HL-60/S4 treated with phorbol 12-myristate 13-acetate at 8.2 ng/mL for 4 days and 3 days (cell line): ENCODE data around the gene FOXJ3.

Experiments
- in situ Hi-C: fragments of 300-500 bp; cut with MboI; formaldehyde crosslinking; loops from 2 replicates; pipeline ENCODE4 v1.15.0; 2022; ENCODE audit warnings: low sequenced_read_pairs

FOXJ3 gene

DNA sequence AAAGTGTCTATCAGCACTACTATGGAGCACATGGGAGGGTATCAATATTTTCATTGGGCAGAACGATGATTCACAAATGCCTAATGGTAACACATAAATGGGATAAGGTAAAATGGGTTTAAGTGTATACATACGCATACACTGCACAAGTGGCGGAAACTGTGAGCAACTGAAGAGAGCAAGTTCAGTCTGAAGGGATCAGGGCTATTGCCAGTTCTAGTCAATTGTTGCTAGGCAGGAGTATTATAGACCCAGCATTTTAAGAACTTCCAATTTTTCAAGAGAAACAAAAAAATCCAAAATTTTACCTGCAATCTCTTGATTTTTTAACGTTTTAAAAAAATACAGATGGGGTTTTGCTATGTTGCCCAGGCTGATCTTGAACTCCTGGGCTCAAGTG lies 23.1 kb downstream of the FOXJ3 start:
- in situ Hi-C loops: no loop called here

DNA sequence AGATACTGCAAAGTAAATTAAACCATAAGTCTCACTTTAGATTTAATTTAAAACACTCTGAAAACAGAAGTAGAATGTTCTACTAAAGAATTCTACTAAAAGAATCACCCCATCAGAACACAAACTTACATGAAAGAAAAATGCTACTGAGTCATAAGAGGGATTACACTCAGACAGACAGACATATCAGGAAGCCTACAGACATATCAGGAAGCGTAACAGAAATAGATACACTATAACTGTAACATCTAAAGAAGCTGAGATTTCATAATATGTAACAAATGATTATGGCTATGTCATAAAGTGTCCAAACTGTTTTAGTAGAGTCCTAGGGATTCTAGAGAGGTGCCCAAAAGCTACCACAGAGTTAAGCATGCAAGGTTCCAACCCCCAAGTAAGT lies 23.9 kb downstream of the FOXJ3 start:
- in situ Hi-C loops: no loop called here

DNA sequence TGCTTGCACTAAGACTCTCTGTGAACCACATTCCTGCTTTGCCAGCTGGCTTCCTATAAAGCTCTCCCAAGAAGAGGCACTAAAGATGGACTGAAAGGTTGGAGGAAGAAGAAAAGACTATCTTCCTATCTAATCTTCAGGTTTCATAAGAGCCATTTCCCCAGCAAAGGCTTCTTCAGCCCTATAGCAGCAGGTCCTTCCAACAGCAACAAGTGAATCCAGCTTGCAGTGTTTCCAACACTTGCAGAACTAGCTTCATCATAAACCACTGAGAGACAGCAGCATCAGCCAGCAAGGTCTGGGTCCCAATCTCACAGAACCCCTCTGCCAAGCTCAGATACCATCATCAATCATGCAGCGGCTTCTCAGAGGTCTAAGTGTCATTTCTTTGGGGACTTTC lies 28.1 kb downstream of the FOXJ3 start:
- in situ Hi-C loops: no loop called here

DNA sequence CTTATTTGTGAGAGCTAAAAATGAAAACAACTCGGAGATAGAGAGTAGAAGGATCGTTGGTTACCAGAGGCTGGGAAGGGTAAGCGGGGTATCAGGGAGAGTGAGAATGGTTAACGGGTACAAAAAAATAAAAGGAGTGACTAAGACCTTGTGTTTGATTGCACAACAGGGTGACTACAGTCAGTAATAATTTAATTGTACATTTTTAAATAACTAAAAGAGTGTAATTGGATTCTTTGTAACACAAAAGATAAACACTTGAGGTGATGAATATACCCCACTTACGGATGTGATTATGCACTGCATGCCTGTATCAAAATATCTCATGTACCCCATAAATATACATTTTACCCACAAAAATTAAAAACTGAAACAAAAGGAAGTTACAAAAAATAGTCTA lies 29.4 kb downstream of the FOXJ3 start:
- in situ Hi-C loops: no loop called here

DNA sequence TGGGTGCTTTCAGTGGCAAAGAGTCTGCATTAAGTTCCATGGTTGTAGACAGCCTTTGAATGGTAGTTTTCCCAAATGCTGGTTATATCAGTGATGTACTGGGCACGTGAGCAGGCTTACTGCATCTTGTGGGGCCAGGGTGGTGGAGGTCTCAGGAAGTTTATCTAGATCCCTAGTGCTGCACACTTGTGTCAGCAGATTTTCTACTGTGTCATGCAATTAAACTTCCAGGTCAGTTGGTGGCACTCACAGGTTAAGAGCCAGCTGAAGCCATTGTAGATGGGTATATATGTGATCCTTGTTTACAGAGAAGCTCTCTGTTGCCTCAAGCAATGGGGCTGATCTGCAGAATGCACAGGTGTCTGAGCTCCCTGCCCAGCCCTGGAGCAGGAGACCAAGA lies 33.0 kb downstream of the FOXJ3 start:
- in situ Hi-C loops: no loop called here

DNA sequence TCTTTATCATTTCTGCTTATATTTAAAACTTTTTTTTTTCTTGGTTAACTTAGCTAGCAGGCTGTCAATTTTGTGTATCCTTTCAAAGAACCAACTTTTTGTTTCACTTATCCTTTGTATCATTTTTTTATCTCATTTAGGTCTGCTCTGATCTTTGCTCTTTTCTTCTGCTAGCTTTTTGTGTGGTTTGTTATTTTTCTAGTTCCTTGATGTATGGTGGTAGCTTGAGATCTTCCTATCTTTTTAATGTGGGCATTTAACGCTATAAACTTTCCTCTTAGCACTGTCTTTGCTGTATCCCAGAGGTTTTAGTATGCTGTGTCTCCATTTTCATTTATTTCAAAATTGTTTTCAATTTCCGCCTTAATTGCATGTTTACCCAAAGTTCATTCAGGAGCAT lies 36.5 kb downstream of the FOXJ3 start:
- in situ Hi-C loops: no loop called here

DNA sequence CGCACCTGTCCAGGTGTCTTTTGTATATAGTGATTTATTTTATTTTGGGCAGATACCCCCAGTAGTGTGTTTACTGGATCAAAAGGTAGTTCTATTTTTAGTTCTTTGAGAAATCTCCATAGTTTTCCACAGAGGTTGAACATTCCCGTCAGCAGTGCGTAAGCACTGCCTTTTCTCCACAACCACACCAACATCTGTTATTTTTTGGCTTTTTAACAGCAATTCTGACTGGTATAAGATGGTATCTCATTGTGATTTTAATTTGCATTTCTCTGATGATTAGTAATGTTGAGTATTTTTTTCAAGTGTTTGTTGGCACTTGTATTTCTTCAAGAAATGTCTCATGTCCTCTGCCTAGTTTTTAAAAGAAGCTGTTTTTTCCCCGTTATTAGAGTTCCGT lies 39.2 kb downstream of the FOXJ3 start:
- in situ Hi-C loops: no loop called here

DNA sequence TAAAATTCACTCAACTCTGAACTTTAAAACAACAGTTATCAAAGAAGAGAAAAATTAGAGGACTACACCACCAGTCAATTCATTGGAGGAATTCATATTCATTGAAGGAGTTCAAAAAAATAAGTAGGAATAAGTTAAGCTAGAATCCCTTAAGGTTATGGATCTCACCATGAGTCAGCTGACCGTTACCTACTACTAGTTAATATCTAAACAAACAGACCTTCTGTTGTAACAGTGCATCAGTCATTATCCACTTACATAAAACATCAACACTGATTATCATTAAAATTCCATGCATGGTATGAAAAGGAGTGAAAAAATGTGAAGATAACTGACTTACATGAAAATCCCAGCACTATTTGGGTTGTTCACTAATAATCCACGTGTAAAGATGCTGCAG lies 44.9 kb downstream of the FOXJ3 start:
- in situ Hi-C loops: no loop called here

DNA sequence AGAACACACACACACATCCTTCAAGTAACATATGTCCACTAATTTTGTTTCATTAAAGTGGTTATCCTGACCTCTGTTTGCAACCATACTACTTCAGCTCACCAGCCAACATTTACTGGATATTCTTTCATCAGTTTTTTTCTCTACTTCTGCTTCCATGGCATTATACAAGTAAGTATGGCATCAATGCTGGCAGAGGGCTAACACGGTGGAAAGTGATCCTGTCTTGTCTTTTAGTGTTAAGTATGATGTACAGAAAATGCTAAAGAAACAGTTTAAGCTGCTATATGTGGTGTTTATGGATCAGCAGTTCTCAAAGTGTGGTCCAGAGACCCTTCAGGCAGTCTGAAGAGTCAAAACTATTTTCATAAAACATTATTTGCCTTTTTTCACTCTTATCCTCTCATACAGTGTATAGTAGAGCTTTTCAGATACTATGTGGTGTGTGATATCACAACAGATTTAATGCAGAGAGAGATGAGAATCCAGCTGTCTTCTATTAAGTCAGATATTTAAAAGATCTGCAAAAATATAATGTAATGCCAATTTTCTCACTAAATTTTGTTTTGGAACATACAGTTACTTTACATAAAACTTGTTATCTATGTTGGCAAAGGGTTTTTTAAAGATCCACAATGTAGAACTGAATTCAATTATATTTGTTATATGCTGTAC lies 46.6 kb downstream of the FOXJ3 start:
- in situ Hi-C loops: no loop called here

DNA sequence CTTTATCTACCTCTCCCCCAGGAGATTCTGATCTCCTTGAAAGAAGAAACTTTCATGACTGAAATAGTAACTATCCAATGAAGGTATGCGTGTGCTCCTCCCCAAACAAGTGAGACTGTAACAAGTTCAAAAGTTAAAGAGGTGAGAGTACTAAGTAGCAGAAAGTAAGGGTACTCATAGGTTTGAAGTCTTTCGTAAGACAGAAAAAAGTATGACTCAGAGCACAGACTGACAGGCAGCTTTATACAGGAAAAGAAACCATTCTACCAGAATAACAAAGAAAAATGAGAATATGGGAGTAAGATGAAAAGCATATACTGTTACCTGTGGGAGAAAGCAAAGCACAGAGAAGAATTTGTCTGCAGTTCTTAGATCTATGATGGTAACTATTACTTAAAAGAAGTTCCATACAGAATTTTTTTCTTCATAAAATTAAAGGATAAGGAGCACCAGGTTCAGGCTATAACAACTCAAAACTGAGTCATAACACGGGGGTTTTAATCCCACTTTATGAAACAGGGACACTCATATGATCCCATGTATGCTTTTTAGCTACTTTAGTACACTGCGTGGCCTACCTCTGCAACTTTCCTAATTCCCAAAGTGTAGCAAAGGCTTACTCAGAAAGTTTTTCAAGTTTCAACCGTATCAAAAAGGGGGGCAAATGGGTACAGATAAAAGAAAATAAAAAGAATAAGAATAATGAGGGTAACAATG lies 52.0 kb downstream of the FOXJ3 start:
- in situ Hi-C loops: no loop called here

DNA sequence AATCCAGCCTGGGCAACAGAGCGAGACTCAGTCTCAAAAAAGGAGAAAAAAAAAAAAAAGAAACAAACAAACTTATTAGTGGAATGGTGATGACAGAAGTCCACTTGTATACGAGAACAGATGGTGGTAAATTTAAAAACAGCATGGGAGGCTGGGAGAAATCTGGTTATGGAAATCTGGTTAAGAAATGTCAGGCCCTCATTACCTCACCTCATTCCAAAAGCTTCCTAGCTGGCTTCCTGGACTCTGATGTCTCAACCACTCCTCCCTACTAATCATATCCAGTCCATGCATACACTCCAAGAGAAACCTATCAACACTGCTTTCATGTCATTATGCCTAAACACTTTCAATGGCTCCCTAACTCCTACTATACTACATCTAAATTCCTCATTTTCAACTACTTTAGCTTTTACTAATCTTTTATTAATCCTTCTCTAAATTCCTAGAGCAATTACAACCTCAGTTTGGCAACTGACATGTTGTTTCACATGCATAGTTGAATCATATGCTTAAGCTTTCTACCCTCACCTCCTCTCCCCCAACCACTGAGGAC lies 52.9 kb downstream of the FOXJ3 start:
- in situ Hi-C loops: no loop called here

DNA sequence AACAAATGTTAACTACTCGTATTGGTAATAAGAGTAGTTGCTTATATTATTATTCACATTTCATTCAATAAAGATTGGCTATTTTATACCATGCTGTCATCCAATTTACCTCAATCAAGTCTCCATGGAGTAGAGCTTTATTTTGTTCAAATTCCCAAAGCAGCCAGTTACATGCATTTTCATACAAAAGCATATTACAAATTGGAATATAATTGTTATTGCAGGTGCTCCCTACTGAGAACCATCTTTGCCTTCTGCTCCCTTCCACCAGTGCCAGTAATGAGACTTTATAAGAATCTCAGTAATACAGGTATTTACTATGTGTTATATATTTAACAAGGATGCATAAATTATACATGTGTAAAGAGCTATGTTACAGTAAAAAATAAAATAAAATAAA lies 54.2 kb downstream of the FOXJ3 start:
- in situ Hi-C loops: no loop called here

DNA sequence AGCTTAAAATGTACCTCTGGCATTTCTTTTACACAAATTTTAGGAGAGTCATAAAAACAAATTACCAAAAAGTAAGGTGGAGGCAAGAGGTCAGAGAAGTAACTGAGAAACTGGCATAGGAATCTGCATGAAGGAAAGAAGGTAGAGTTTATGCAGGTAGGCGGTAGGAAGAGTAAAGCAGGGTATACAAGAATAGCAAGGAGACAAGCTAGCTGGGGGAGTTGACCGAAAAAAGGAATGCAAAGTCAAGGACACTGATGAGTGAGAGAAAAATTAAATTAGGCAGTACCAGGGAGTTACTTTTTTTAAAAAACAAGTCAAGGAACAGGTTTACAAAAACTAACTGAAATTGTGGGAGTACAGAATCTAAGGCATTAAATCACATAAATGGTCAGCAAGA lies 56.0 kb downstream of the FOXJ3 start:
- in situ Hi-C loops: no loop called here

DNA sequence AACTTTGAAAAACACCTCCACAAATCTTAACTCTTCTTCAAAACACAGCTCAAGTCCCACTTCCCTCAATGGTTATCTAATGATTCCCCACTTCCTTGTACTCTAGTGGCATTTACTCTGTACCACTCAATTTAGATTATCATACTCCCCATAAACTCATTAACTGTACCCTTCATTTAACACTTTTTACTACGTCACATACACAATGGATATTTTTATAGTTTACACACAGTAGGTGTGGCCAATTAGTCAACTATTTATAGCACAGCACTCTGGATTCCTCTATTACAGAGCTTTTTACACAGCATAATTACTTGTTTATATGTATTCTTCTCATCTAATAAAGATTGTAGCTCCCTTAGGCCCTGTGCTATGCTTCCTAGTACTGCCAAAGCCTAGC lies 62.1 kb downstream of the FOXJ3 start:
- in situ Hi-C loops: no loop called here

DNA sequence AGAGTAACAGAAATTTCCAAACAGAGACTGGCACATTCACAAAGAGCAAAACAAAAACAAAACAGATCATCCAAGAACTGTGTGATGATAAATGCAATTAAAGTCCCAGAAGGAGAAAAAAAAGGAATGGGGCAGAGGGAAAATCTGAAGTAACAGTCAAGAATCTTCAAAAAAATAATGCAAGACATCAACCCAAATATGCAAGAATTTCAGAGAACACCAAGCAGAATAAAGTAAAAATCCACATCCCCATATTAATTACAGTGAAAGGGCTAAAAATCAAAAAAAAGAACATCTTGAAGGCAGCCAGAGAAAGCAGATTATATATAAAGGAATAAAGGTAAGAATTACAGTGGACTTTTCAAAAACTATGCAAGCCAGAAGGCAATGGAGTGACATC lies 67.1 kb downstream of the FOXJ3 start:
- in situ Hi-C loops: no loop called here

DNA sequence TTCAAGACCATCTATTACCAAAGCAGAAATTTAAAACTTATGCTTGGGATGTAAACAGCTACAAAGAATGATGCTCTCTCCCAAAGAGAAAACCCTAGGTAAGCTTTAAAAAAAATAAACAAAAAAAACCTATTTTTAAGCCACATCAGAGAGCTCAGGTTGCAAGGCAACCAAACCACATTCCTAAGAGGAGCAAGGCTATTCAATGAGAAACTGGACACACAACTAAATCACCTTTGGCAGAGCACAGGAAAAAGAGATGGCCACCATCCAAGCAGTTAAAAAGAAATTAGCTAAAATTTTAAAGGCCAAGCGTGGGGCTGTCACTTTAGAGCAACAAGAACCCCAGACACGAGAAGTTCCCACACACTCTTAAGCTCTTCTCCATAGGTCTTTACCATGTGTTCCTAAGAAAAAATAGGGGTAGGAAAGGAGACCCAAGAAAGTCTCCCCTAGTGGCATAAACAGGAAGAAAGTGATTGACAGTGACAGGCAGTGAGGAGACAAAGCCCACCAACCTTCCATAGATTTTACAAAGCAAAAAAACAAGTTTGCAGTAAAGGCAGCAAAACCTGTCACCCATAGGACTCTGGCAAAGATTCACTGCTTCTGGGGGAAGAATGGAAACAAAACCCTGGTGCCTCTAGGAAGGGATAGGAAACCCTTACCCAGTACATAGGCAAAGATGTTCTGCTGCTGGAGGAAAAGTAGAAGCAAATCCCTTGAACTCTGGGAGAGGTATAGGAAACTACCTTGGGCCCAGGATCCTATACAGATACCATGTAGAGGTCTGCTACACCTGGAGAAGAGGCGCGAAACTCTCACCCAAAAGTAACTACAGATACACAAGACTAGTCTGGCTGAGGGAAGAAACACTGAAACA lies 68.5 kb downstream of the FOXJ3 start:
- in situ Hi-C loops: no loop called here

DNA sequence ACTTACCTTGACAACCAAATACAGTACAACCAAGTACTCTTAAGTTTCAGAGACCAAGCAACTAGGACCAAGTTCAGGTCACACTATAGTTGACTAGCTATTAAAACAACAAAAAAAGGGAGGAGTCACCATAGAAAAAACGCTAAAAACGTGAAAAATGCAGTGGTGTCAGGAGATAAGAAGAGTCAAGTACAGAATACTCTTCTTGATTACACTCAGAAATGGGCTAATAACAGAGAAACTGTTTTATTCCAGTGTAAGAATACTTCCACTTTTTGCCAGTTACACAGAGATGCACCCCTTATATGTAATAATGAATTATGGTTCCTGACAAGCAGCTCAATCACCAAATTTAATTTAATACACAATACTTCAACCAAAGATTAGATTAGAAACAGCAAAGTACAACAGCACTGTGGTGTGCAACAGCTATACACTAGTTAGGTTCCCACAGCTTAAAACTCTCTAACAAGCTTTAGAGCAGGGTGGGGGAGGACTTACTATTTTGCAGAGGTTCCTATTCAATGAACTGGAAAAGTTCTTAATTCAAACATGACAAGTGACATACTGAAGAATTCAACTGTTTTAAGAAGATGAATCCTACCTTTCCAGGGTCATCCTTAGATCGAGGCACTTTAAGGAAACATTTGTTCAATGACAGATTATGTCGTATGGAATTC lies 70.4 kb downstream of the FOXJ3 start:
- in situ Hi-C loops: no loop called here

DNA sequence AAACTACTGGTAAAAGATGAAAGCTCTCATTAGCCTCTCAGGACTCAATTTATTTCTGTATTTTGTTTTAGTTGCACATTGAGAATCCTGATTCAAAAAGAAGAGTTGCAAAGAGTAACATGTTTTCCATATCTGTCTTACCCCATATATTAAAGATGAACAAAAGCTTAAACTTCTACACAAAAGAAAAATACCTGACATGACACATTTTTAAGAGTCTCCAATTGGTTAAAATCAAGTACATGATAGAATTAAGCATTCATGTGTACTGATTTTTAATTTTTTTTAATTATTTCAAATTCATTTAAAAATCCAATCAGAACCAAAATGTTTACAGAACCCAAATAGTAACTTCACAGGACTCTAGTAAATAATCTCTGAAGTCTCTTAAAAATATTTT lies 72.0 kb downstream of the FOXJ3 start:
- in situ Hi-C loops: no loop called here

DNA sequence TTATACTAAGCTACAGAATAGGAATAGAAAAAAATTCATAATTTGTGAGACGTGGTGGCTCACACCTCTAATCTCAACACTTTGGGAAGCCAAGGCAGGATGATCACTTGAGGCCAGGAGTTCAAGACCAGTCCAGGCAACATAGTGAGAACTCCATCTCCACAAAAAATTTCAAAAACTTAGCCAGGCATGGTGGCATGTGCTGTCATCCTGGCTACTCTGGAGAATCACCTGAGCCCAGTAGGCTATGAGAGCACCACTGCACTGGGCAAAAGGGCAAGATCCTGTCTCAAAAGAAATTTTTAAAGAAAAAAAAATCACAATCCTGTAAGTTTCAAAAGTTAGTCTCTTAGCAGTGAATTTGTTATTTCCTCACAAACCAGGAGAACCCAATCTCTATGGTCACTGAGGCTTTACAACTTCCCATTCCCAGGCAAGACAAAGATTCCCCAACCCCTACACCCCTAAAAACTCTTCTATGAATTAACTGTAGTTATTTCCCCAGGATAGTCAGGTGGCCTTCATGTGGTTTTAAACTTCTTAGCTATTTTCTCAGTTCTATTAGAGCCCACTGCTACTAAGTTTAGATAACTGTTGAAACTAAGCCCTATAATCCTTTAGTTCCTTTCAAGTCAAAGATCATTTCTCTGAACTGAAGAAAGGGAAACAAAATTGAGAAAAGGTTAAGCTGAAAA lies 74.5 kb downstream of the FOXJ3 start:
- in situ Hi-C loops: no loop called here

DNA sequence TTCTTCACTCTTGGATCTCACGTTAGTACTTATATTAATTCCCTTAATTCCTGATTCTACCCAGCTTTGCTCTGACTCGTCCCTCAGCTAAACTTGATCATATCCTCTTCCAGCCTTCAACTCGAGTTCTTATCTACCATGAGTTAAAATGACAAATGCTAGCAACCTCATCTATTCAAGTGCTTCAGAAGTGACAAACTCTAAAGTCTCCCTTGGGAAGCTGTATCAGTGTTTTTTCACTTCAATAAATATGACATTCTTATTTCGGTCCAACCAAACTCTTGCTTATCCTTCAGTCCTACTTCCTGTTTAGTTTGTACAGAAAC lies 75.3 kb downstream of the FOXJ3 start:
- in situ Hi-C loops: no loop called here
